DMS 273 (cell line): ENCODE results near the gene VASN.

Source experiments
- DNase-seq: peaks from one replicate; lab custom pipeline; 2025; ENCODE audit not compliant: unreplicated experiment; lab: John Stamatoyannopoulos, UW

VASN gene

DNA sequence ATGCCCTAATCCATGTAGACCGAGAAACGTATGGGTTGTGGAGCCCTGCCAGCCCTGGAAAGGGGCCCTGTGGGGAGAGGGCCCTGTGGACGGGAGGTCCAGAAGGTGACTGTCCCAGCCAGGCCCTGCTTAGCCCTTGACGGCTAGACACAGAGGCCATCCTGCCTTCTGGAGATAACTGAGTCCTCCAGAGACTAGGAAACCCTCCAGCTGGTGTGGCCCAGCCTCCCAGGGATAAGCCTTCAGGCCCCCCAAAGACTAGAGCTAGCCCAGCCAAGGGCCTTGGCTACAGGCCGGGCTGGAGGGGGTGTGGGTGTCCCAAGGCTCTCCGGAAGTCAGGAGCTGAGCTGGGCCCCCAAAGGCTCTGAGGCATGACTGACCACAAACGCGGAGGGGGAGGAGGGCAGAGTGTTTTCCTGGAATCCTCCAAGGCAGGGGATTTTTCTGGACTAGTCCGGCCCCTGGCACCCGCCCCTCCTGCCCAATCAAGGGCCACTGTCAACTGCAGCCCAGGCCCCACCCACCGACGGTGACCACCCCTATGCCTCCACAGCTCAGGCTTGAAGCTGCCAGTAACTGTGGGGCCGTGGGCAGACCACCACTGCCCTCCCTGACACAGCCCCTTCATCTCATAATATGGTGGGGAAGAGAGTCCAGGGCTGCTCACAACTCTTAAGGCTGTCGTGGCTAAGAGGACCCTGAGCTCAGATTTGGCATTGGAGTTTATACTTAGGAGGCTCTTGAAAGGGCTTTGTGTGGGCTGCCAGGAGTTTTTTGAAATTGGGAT is 885 bp upstream of the VASN start:
- DNase-seq = no peak

DNA sequence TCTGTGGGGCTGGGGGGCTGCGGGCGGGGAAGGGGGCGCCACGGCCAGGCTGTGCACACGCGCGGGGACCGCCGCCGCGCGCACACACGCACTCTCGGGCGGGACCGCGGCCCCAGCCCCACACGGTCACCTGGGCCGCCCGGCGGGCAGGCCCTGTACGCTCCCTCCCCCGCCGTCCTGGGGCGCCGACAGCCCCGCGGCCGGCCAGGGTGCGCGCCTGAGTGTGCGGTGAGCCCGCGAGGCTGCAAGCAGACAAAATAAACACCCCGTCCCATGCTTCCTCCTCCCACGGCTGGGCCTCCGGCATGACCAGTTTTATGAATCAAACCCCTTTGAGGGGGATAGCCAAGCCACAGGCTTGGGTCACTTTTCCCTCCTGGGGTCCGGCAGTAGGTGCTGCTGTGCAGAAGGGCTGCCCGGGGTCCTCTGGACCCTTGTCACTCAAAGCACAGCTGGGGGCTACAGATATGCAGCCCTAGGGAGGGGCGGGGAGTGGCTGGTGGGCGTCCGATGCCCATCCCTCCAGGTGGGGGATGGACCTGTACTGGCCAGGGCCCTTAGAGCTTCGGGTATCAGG is 441 bp downstream of the VASN start:
- DNase-seq = no peak

GRCh38 chr16:4372578-4373355 is 1.1 kb downstream of the VASN start:
- no peak for DNase-seq

DNA sequence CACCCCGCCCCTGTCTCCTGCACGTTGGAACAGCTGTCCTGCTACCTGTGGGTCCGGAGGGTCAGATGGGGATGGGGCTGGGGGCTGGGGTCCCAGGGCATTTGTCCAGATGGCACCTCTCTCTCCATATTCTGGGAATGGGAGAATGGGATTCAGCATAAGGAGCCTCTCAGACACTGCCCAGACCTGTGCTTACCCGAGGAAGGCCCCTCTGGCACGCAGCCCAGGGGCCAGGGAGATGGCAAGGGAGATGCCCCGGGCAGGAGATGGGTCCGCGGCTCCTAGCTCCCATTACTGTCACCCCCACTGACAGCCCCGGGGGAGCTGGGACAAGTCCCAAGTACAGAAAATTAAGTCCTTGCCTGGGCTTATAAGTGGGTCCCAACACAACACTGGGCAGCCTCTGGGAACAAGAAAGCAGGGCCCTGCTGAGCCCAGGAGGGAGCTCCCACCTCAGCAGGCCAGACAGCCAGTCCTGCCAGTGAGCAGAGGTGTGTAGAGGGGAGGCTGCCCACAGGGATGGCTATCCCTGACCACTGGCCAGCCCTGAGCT is 1.8 kb downstream of the VASN start:
- peak; percentile 70 for DNase-seq

- DNase-seq = peak; percentile 42
Observed at GRCh38 chr16:4373909-4374742, 2.5 kb downstream of the VASN start.

- DNase-seq = no peak
Observed at GRCh38 chr16:4375717-4376116, 4.1 kb downstream of the VASN start.

DNA sequence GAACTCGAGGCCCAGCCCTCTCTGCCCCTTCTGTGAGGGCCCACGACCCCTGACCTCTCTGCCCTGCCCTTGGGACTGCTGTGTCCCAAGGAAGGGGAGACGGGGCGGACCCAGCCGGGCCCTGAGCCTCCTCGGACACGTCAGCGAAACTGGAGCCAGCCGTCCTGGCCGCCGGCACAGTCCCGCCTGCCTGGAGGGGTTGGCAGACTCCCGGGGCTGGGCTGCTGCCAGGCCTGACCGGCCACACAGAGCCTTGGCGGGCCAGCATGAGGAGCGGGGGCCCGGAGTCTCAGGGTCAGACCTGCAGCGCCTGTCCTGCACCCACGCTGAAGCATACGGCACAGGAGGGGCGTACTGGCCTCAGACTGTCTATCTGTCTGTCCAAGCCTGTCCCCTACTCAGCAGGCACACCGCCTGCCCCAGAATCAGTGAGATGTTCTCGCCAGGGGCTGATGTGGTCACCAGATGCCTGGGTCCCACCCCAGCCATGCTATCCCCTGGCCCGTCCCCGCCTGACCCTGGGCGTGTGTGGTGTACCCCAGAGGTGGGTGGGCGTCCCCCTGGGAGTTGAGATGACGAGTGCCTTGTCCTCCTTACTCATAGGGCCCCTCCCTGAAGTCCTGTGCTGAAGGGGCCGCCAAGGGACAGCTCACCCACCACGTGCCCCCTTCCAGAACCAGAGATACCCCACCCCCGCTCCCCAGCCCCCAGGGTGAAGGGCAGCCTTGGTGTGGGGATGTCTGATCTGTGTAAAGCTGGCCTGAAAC is 4.7 kb downstream of the VASN start:
- peak; percentile 37 for DNase-seq

- DNase-seq = no peak
Observed at GRCh38 chr16:4376893-4377572, 5.4 kb downstream of the VASN start.

- DNase-seq = peak; percentile 46
Observed at GRCh38 chr16:4377573-4378154, 6.0 kb downstream of the VASN start.

GRCh38 chr16:4378161-4378666 is 6.6 kb downstream of the VASN start:
- DNase-seq = no peak

DNA sequence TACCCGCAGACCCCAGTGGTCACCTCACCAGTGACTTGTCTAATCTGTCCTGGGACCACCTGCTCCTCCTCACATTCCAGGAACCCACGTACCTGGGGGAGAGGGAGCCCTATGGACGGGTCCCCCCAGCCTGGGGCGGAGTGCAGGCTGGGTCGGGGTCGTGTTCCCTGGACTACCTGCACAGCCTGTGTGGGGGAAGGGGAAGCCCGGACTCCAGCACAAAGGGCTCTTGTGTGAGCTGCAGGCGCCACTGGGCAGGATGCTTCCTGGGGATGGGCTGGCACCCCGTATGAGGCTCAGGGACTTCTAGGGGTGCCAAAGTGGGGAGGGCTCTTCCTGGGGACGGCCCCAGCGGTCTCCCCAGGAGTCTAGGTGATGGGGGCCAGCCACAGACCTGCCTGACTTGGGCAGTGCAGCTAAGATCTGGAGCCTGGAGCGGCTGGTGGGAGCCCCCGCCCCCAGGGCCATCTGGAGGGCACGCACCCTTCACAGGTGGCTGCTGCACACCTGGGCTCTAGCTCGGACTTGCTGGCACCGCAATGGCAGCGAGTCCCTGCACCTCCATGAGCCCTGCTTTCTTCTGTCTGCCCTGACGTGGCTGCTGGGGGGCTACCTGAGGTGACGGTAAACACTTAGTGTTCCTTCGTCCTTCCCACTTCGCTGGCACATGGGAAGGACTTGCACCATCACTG is 7.5 kb downstream of the VASN start:
- DNase-seq = no peak

DNA sequence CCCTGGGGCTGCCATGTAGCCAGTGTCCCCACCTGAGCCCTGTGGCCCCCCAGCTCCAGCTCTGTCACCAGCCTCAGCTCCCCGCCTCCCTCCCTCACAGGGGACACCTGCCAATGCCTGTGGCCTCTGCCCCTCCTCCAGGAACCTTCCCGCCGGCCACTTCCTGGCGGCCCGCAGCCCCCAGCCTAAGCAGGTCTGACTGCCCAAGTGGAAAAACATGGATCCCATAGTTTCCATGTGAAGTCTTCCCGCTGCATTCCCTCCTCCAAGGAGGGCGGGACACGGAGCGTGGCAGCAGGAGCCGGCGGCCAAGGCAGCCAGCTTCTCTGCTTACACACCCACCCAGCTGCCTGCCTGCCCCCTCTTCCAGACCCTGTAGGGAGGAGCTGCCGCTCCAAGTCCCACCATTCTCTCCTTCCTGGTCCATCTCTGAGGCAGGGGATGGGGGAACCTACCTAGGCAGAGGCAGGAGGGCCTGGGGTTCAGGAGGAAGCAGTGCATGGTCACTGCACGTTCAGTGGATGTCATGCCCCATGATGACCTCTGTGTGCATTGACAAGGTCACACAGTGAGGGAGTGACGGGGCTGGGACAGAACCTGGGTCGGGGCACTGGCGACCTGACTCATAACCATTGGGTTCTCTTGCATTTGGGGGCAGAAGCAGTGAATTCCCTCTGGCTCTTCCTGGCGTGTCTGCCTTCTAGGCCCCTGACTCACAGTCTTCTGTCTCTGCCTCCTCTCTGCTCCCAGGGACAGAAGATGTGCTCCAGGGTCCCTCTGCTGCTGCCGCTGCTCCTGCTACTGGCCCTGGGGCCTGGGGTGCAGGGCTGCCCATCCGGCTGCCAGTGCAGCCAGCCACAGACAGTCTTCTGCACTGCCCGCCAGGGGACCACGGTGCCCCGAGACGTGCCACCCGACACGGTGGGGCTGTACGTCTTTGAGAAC is 8.7 kb downstream of the VASN start:
- DNase-seq = no peak

- DNase-seq = no peak
Observed at GRCh38 chr16:4381072-4381934, 9.7 kb downstream of the VASN start.

DNA sequence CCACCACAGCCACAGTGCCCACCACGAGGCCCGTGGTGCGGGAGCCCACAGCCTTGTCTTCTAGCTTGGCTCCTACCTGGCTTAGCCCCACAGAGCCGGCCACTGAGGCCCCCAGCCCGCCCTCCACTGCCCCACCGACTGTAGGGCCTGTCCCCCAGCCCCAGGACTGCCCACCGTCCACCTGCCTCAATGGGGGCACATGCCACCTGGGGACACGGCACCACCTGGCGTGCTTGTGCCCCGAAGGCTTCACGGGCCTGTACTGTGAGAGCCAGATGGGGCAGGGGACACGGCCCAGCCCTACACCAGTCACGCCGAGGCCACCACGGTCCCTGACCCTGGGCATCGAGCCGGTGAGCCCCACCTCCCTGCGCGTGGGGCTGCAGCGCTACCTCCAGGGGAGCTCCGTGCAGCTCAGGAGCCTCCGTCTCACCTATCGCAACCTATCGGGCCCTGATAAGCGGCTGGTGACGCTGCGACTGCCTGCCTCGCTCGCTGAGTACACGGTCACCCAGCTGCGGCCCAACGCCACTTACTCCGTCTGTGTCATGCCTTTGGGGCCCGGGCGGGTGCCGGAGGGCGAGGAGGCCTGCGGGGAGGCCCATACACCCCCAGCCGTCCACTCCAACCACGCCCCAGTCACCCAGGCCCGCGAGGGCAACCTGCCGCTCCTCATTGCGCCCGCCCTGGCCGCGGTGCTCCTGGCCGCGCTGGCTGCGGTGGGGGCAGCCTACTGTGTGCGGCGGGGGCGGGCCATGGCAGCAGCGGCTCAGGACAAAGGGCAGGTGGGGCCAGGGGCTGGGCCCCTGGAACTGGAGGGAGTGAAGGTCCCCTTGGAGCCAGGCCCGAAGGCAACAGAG is 10.5 kb downstream of the VASN start:
- no peak for DNase-seq

GRCh38 chr16:4382795-4383357 is 11.2 kb downstream of the VASN start:
- no peak for DNase-seq
